GM21423 (cell line): ENCODE measurements around the gene DNM1.
A peak's percentile ranks its signal among the peaks of the same experiment; 100 is the strongest.
"Not testable (repeated sequence)": the region's sequence is repeated elsewhere in the genome, so short reads cannot be mapped to it uniquely, and the experiment has no call there.

Source experiments
- ATAC-seq: cut with Tn5 transposase; IDR thresholded peaks from one replicate; pipeline ENCODE4 v1.9.1; 2021; ENCODE audit warnings: mild to moderate bottlenecking, moderate library complexity; ENCODE audit not compliant: unreplicated experiment

The DNM1 gene

GRCh38 chr9:128175726-128176125, 27.5 kb upstream of the DNM1 start:
- ATAC-seq, result no peak

DNA sequence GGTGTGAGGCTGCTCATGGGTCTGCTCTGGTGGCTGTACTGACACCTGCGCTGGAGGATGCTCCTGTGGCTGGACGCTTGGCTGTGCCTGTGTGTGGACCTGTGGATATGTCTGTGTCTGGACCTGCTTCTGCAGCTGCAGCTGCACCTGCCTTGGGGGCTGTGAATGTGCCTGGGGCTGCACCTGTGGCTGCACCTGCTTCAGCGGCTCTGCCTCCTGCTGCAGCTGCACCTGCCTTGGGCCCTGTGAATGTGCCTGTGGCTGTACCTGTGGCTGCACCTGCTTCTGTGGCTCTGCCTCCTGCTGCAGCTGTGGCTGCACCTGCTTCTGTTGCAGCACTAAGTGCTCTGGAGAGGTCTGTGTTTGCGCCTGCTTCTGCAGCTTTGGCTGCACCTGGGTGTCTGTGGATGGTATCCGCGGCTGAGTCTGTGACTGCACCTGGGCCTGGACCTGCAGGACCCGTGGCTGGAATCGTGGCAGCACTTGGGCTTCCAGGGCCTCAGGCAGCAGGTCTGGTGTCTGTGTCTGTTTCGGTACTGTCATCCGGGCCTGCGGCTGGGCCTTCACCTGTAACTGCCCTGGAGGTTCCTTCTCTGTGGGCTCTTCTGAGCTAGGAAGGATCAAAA, 24.3 kb upstream of the DNM1 start:
- no peak for ATAC-seq

- ATAC-seq, result no peak
Measured at GRCh38 chr9:128180001-128180400, 23.2 kb upstream of the DNM1 start.

GRCh38 chr9:128180447-128180846, 22.7 kb upstream of the DNM1 start:
- no peak for ATAC-seq

DNA sequence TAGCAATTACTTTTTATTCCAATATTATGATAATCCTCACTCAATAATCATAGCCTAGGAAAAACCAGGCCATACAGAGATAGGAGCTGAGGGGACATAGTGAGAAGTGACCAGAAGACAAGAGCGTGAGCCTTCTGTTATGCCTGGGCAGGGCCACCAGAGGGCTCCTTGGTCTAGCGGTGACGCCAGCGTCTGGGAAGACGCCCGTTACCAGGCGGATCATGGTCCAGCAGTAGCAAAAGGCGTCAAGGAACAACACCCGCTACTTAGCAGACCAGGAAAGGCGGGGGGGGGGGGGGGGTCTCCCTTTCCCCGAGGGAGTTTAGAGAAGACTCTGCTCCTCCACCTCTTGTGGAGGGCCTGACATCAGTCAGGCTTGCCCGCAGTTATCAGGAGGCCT, 21.7 kb upstream of the DNM1 start:
- not testable (repeated sequence) for ATAC-seq

- ATAC-seq, result no peak
Measured at GRCh38 chr9:128182893-128183588, 20.1 kb upstream of the DNM1 start.

DNA sequence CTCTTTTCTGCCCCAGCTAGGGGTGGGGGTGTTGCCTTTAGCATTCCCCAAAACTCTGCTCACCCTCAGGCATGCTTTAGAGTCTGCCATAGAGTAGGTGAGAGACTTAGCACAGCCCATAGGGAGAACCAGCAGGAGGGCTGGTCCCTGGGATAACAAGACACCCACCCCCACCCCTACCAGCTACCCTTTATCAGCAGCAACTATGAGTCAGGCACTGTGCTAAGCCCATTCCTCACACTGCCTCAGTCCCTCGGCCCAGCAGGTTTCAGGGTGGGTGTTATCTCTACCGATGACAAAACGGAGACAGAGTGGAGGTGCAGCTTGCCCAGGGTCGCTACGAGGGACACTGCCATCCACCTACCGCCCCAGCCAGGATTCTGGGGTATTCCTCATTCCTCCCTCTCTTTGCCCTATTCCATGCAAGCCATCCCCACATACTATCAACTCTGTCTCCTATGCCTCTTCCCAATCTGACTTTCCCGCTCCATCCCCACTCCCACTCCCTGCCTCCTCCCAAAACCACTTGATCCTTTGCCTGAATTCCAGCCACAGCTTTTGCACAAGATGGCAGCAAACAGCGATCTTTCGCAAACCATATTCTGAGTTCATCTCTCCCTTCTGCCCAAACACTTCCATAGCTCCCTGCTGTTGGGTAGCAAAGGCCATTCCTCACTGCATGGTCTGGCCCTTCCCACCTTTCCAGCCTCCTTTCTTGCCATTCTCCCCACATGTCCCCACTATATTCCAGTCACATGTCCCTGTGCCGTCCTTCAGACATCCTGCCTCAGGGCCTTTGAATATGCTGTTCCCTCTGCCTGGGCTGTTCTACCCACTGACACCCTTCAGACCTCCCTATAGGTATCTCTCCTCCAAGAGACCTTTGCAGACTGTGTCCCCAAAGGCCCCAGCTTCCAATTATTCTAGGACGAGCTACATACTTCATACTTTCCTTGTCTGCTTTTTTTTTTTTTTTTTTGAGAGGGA, 16.9 kb upstream of the DNM1 start:
- no peak for ATAC-seq

DNA sequence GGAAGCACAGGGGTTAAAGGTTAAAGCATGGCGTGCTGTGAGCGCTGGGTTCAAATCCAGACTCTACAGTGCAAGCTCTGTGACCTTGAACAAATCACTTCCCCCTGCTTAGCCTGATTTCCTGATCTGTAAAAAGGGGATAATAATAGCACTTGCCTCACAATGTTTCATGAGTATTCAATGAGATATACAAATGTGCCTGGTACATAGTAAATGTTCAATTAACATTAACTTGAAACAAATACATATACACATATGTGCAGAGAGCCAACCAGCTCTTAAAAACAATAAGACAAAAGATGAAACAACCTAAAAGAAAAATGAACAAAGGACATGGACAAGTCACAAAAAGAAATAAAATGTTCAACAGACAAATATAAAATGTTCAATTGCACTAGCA, 15.8 kb upstream of the DNM1 start:
- no peak for ATAC-seq

GRCh38 chr9:128188209-128188608, 15.0 kb upstream of the DNM1 start:
- ATAC-seq, result no peak

GRCh38 chr9:128190013-128190412, 13.2 kb upstream of the DNM1 start:
- ATAC-seq, result no peak

DNA sequence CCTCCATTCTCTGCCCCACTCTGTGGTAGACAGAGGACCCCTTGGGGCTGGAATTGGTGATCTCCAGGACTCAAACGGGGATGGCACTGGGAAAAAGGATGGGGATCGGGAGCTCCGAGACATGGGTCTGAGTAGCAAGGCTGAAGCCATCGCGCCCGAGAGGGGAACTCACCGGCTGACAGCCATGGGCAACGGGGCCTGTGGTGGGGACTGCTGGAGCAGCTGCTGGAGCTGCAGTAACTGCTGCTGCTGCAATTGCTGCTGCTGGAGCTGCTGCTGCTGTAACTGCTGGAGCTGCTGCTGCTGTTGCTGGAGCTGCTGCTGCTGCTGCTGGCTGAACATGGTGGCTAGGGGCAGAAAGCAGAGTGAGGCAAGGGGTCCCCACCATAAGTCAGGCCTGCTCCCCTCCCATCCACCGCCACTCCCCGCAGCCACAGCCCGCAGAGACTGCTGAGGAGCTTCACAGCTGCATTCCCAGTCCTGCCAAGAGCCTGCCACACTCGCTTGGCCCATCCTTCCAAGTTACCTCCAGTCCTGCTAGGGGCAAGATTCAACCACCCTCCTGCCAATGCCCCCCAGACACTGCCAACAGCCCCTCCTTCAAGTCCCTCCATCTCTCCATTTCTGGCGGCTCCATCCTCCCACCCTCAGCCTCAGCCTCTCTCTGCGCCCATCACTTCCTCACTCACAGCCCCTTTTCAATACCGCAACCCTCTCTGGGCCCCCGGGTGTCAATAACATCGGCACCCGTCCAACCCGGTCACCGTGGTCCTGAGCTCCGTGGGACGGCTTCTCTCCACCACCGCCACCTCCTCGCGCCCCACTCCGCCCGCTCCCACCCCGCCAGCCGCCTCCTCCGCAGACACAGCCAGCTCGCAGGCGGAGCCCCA, 12.4 kb upstream of the DNM1 start:
- no peak for ATAC-seq

GRCh38 chr9:128191406-128192046, 11.7 kb upstream of the DNM1 start, which contains the start of gene CIZ1:
Gene CIZ1, minus strand, starts transcription at chr9:128191572. Its CDS starts 715 bp downstream, at chr9:128190857.
- ATAC-seq, result peak; percentile 63

GRCh38 chr9:128192601-128193371, 10.4 kb upstream of the DNM1 start:
- peak; percentile 52 for ATAC-seq

GRCh38 chr9:128193469-128194096, 9.6 kb upstream of the DNM1 start:
- no peak for ATAC-seq

- ATAC-seq, result no peak
Measured at GRCh38 chr9:128201441-128202369, 1.5 kb upstream of the DNM1 start.

DNA sequence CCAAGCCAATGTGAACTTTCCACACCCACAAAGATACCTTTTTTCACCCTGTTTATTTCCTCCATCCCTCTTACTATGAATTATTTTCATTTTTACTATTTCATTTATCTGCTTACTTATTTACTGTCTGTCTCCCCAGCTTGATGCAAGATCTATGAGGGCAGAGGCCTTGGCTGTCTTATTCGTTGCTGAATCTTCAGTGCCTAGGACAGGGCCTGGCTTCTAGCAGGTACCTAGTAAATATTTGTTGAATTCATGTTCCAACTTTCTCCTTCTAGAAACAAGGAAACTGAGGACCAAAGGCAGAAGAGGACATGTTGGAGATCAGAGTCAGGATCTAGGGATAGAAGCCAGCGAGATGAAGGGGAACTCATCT, 543 bp upstream of the DNM1 start:
- no peak for ATAC-seq

DNA sequence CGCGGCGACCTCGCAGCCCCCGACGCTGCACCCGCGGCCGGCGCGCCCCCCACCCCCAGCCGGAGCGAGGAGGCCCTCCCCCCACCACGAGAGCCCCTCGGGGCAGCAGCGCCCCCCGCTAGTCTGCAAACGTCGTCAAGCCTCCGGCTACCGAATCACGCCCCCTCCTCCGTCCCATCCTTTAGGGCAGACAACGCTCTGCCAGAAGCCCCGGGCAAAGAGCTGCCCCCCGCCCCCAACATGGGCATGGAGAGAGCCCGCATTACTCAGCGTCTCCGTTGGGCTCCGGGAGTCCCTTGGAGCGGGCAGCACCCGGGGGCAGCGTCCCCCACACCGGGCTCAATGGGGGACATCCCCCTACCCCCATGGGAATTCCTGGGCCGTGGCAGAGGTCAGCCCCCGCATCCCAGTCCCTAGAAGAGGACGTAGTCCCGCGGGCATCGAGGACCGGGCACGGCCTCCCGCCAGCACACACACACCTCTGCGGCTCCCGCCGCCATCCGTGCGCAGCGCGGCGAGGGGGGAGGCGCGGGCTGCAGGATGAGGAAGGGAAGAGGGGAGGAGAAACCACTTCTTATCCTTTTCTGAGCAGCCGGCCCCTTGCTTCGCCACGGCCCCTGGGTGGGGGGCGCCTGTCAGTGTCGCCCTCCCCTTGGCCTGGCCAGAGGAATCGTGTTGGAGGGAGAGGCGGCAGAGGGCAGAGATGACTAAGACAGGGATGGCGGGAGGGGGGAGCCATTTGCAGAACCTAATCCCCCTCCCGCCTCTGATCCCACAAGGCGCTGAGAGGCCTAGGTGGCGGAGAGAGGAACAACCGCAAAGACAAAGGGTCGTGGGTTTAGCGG, 750 bp downstream of the DNM1 start:
- ATAC-seq, result peak; percentile 5
